Tibial nerve (tissue), 4 donors: ENCODE measurements around the gene PIP5KL1. TPM values are rescaled to one million over a fixed set of nuclear protein-coding genes. Genes with fewer than 3 reads are reported as not detected.

Experiments
- DNase-seq, 2 donors: peaks; one replicate each; pipeline ENCODE4 v3.0.0-alpha.2; 2019; ENCODE audit warnings: low spot score in 2 of 2
- H3K27ac ChIP-seq, 4 donors: fragments of 200-600 bp; sonication (generic) in 3 of 4; one replicate each; pipeline ENCODE4 v1.5.1; 2017 to 2019; ENCODE audit warnings: mild to moderate bottlenecking in 1 of 4
- H3K27me3 ChIP-seq, 2 donors: fragments of 200-600 bp; sonication (generic) in 1 of 2; one replicate each; pipeline versions ENCODE4 v1.5.1 to v1.6.0; 2017 to 2019
- H3K36me3 ChIP-seq, 3 donors: fragments of 200-600 bp; sonication (generic); one replicate each; pipeline ENCODE4 v1.5.1; 2018 to 2019
- H3K4me1 ChIP-seq, 4 donors: fragments of 200-600 bp; sonication (generic) in 3 of 4; one replicate each; pipeline ENCODE4 v1.5.1; 2017 to 2019
- H3K4me3 ChIP-seq, 4 donors: fragments of 200-600 bp; sonication (generic) in 3 of 4; one replicate each; pipeline ENCODE4 v1.5.1; 2017 to 2019; ENCODE audit warnings: mild to moderate bottlenecking in 1 of 4, moderate library complexity in 1 of 4
- H3K9me3 ChIP-seq, 4 donors: fragments of 200-600 bp; sonication (generic) in 3 of 4; one replicate each; pipeline ENCODE4 v1.5.1; 2017 to 2019
- CTCF ChIP-seq, 5 experiments: fragments of 200-600 bp in 3 of 5; fragments of 450-650 bp in 2 of 5; sonication (generic) in 3 of 5; IDR thresholded peaks; one replicate each; pipeline ENCODE4 v1.5.1; 2016 to 2019; ENCODE audit warnings: antibody characterized with exemption in 5 of 5, mild to moderate bottlenecking in 3 of 5, moderate library complexity in 2 of 5
- EP300 ChIP-seq, 2 donors: sonication (generic); formaldehyde crosslinking; IDR thresholded peaks; one replicate each; pipeline ENCODE4 v1.6.1; 2017; ENCODE audit warnings: antibody characterized with exemption in 2 of 2, mild to moderate bottlenecking in 1 of 2
- POLR2A ChIP-seq, 2 donors: fragments of 450-650 bp; IDR thresholded peaks; one replicate each; pipeline ENCODE4 v1.6.1; 2017; ENCODE audit warnings: antibody characterized with exemption in 2 of 2, mild to moderate bottlenecking in 2 of 2, moderate library complexity in 2 of 2
- WGBS, 2 donors: methylation state at CpG; one replicate each; pipeline ENCODE4 v1.1.5; 2018; 5-methylcytosine and 5-hydroxymethylcytosine counted together
- total RNA-seq, 4 donors: library from RNA; depleted of rRNA; stranded (reverse); fragments of >200 nt; gene quantifications; one replicate each; pipeline ENCODE4 v1.1.0, GENCODE V29; 2016

The PIP5KL1 gene
- total RNA-seq, 4 donors from 2014 or later, result 0.59 TPM; not detected in 3

- no peak for DNase-seq
- no peak for TF ChIP-seq CTCF (IDR thresholded peaks at IDR 0.05)
- TF ChIP-seq POLR2A (IDR thresholded peaks at IDR 0.05), result no peak
- TF ChIP-seq EP300 (IDR thresholded peaks at IDR 0.05), result no peak
- H3K36me3 ChIP-seq, result no peaks in the 10 kb centered on the region
- H3K9me3 ChIP-seq, result no peaks in the 10 kb centered on the region
- H3K27ac ChIP-seq, result peak overlapping the region; percentile 49 to 99 (median 86)
- H3K4me1 ChIP-seq, result peaks cover 0 to 87% (median 71%) of the 10 kb centered on the region in 4 donors
- H3K4me3 ChIP-seq, result no peak overlapping the region
- WGBS, 2 donors, result 27 to 30% methylated on average over 11 of the region's 11 CpGs
- H3K27me3 ChIP-seq, result no peaks in the 10 kb centered on the region
Measured at GRCh38 chr9:127960410-127961154, 30.0 kb upstream of the PIP5KL1 start.

GRCh38 chr9:127959841-127960409, 29.3 kb upstream of the PIP5KL1 start:
- Histone ChIP-seq H3K9me3 (no peaks in the 10 kb centered on the region), H3K27ac (peak overlapping the region; percentile 49 to 99 (median 86)), H3K4me3 (no peak overlapping the region), H3K36me3 (no peaks in the 10 kb centered on the region), H3K4me1 (peaks cover 0 to 87% (median 72%) of the 10 kb centered on the region in 4 donors), H3K27me3 (no peaks in the 10 kb centered on the region)
- no peak for DNase-seq
- TF ChIP-seq POLR2A (IDR thresholded peaks at IDR 0.05) (no peak), EP300 (IDR thresholded peaks at IDR 0.05) (no peak), CTCF (IDR thresholded peaks at IDR 0.05) (no peak)
- WGBS, 2 donors, result 85 to 91% methylated on average over 2 of the region's 2 CpGs

- TF ChIP-seq EP300 (IDR thresholded peaks at IDR 0.05), result no peak
- no peak for TF ChIP-seq POLR2A (IDR thresholded peaks at IDR 0.05)
- no peak for TF ChIP-seq CTCF (IDR thresholded peaks at IDR 0.05)
- Histone ChIP-seq H3K4me1 (peaks cover 0 to 87% (median 73%) of the 10 kb centered on the region in 4 donors), H3K4me3 (no peak overlapping the region), H3K36me3 (no peaks in the 10 kb centered on the region), H3K9me3 (no peaks in the 10 kb centered on the region), H3K27me3 (no peaks in the 10 kb centered on the region), H3K27ac (peak overlapping the region; percentile 49 to 99 (median 86))
- DNase-seq, result no peak
- 84 to 93% methylated on average over 4 of the region's 4 CpGs for WGBS, 2 donors
Measured at GRCh38 chr9:127959398-127959797, 28.8 kb upstream of the PIP5KL1 start.

- H3K36me3 ChIP-seq, result no peaks in the 10 kb centered on the region
- WGBS, 2 donors, result 94 to 96% methylated on average over 1 of the region's 1 CpG
Measured at GRCh38 chr9:127958728-127959127, 28.2 kb upstream of the PIP5KL1 start.

More at GRCh38 chr9:127958728-127959127, 28.2 kb upstream of the PIP5KL1 start:
- Histone ChIP-seq H3K27ac (peak overlapping the region in 3 of 4 donors; percentile 1 to 99 (median 98)), H3K9me3 (no peaks in the 10 kb centered on the region), H3K4me3 (no peak overlapping the region), H3K4me1 (peaks cover 0 to 87% (median 73%) of the 10 kb centered on the region in 4 donors), H3K27me3 (no peaks in the 10 kb centered on the region)
- DNase-seq, result no peak
- TF ChIP-seq CTCF (IDR thresholded peaks at IDR 0.05) (no peak), EP300 (IDR thresholded peaks at IDR 0.05) (no peak), POLR2A (IDR thresholded peaks at IDR 0.05) (no peak)
